Heart right ventricle (tissue), 16 donors: ENCODE data around the gene PTK7. TPM values are rescaled to one million over a fixed set of nuclear protein-coding genes. Genes with fewer than 3 reads are reported as not detected.

Experiments used
- ATAC-seq, 8 donors: fragments of 200-7000 bp; cut with Tn5 transposase; one replicate each; pipeline ENCODE4 v1.9.1; 2020; ENCODE audit warnings: mild to moderate bottlenecking in 8 of 8, moderate library complexity in 8 of 8, moderate number of reproducible peaks in 1 of 8
- DNase-seq, 2 donors: peaks; one replicate each; pipeline ENCODE4 v3.0.0-alpha.2; 2020
- H3K27ac ChIP-seq, 10 donors: fragments of 200-600 bp; sonication (generic) in 2 of 10; one replicate each; pipeline versions ENCODE4 v1.5.0 to v1.8.0; 2020 to 2022; ENCODE audit warnings: mild to moderate bottlenecking in 3 of 10
- H3K27me3 ChIP-seq, 7 donors: fragments of 200-600 bp; one replicate each; pipeline ENCODE4 v1.8.0; 2021 to 2022; ENCODE audit warnings: mild to moderate bottlenecking in 2 of 7
- H3K36me3 ChIP-seq, 9 donors: fragments of 200-600 bp; sonication (generic) in 1 of 9; one replicate each; pipeline versions ENCODE4 v1.5.0 to v1.8.0; 2020 to 2022; ENCODE audit warnings: mild to moderate bottlenecking in 2 of 9
- H3K4me1 ChIP-seq, 9 donors: fragments of 200-600 bp; sonication (generic) in 1 of 9; one replicate each; pipeline versions ENCODE4 v1.5.0 to v1.8.0; 2020 to 2022; ENCODE audit warnings: mild to moderate bottlenecking in 4 of 9
- H3K4me3 ChIP-seq, 10 donors: fragments of 200-600 bp; sonication (generic) in 2 of 10; one replicate each; pipeline versions ENCODE4 v1.5.0 to v1.8.0; 2020 to 2022; ENCODE audit warnings: mild to moderate bottlenecking in 7 of 10, moderate library complexity in 2 of 10
- H3K9me3 ChIP-seq, 11 donors: fragments of 200-600 bp in 10 of 11; sonication (generic) in 2 of 11; one replicate each; pipeline versions ENCODE4 v1.5.0 to v1.8.0; 2013 to 2022; ENCODE audit warnings: mild to moderate bottlenecking in 2 of 11, control low read depth in 1 of 11, moderate library complexity in 1 of 11
- CTCF ChIP-seq, 9 donors: fragments of 200-600 bp; sonication (generic) in 2 of 9; IDR thresholded peaks; one replicate each; pipeline versions ENCODE4 v1.5.0 to v1.8.0; 2021 to 2022; ENCODE audit warnings: antibody characterized with exemption in 9 of 9, mild to moderate bottlenecking in 5 of 9, moderate library complexity in 1 of 9
- WGBS, 2 donors: extraction: QIAGEN DNeasy Blood & Tissue Kit; methylation state at CpG; one replicate each; pipeline ENCODE4 v1.1.7; 2013; ENCODE audit warnings: inconsistent platforms in 1 of 2; 5-methylcytosine and 5-hydroxymethylcytosine counted together
- intact Hi-C, 10 donors: fragments of 100-400 bp; cut with DNase I; formaldehyde crosslinking; loops; one replicate each; pipeline versions ENCODE4 v1.11.1 to v1.14.2; 2022
- polyA plus RNA-seq, 2 donors: library from polyadenylated mRNA; stranded (reverse); fragments of 200-250 nt; gene quantifications; one replicate each; pipeline ENCODE4 v1.2.3, GENCODE V29; 2013
- total RNA-seq, 10 donors: library from RNA; stranded (reverse); fragmentation: NEBNext Ultra II Directional in 3 of 10; extraction: Animal tissue kit (Norgen Biotek cat#: 25700) in 3 of 10; gene quantifications; one replicate each; pipeline versions ENCODE4 v1.2.1 to v1.2.4, GENCODE V29; 2021 to 2023
- donor health status: Arrhythmogenic right ventricular cardiomyopathy.
- donor health status: ischemic (EF 13 %, LVEDD 7.1; RV severe dilation, severe dysfunction).
- donor health status: healthy with polysubstance abuse.
- donor health status: DM: no; HTN: yes; CAD: no.
- donor health status: DM: no; HTN: no; CAD: no.
- donor health status: ischemic (EF 25% LVEDD 6.9; RV normal size, moderate dysfunction).
- donor health status: ischemic (EF 25% LVEDD 5.7; RV mildly dilated, moderate dysfunction).
- donor health status: healthy.
- donor health status: DM: yes; HTN: yes; CAD: no.
- donor health status: Ischemic cardiomyopathy.
- donor health status: ischemic (EF 35%, LVEDD 5.7; RV mildly dilated, moderate dysfunction).
- donor health status: nonischemic (EF 11% LVEDD 7.7; RV severe dilation, severe dysfunction).
- donor health status: DM: yes; HTN: yes; CAD: no.
- donor health status: PGD.
- donor health status: ischemic (EF 29% LVEDD 5.4; RV normal size, mild dysfunction).
- donor health status: nonischemic (EF 23%, LVEDD 6.1; RV moderate dilation, normal function).

PTK7 gene
- total and polyA plus RNA-seq, 12 donors = 0.80 to 6.3 (median 2.2) TPM

DNA sequence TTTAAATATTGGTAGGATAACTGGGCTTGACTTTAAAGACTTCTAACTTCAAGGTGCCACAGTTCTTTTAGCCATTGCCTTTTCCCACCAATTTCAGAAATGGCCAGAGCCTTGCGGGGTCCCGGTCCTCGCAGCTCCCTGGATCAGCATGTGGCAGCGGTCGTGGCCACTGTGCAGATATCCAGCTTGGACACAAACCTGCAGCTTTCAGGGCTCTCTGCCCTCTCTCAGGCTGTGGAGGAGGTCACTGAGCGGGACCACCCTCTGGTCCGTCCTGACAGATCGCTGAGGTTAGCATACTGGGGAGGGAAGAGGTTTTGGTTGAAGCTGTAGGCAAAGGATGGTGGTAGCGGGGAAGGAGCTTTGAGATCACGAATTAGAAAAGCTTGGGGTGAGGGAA, 112.3 kb downstream of the PTK7 start:
- TF ChIP-seq CTCF (IDR thresholded peaks at IDR 0.05) = no peak
- intact Hi-C loops = loop anchor here in 1 of 10 donors (10.0 kb wide), 1 partner anchor 316 kb away; no protein-coding TSS in a partner anchor
- WGBS, 2 donors = 93 to 95% methylated on average over 10 of the region's 10 CpGs

DNA sequence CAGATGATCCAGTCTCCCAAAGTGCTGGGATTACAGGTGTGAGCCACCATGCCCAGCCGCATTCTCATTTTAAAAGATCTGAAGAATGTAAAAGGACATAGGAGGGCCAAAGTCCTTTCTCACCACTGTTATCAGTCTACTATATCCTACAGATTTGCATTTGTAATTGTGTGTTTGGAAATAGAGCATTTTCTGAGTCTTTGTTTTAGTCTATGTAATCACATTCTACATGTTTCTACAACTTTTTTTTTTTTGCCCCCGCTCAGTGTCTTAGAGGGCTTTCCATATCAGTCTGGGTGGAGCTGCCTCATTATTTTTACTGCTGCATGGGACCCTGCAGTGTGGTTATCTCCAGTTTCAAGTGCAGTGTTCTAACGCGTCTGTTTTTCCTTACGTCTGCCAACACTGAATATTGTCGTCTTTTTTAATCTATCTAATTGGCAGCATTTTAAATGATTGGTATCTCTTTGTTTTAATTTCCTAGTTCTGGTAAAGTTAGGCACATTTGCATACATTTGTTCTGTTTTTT, 113.7 kb downstream of the PTK7 start:
- no peak for DNase-seq
- Histone ChIP-seq H3K27me3 (no peaks in the 10 kb centered on the region), H3K4me1 (peaks cover 0 to 13% (median 2%) of the 10 kb centered on the region in 9 donors), H3K9me3 (no peaks in the 10 kb centered on the region), H3K4me3 (no peak overlapping the region), H3K27ac (no peak overlapping the region), H3K36me3 (peaks cover 0 to 96% (median 40%) of the 10 kb centered on the region in 9 donors)
- intact Hi-C loops = loop anchor here in 1 of 10 donors (10.0 kb wide), 1 partner anchor 315 kb away; no protein-coding TSS in a partner anchor
- no peak for TF ChIP-seq CTCF (IDR thresholded peaks at IDR 0.05)
- peak in 1 of 8 donors; percentile 52 for ATAC-seq
- 46 to 57% methylated on average over 6 of the region's 6 CpGs for WGBS, 2 donors

More for the DNA sequence above, 112.3 kb downstream of the PTK7 start:
- ATAC-seq (no peak), DNase-seq (no peak)
- H3K9me3 ChIP-seq = no peaks in the 10 kb centered on the region
- H3K4me3 ChIP-seq = no peak overlapping the region
- no peaks in the 10 kb centered on the region for H3K27me3 ChIP-seq
- H3K4me1 ChIP-seq = peaks cover 0 to 22% (median 8%) of the 10 kb centered on the region in 9 donors
- peaks cover 0 to 93% (median 28%) of the 10 kb centered on the region in 9 donors for H3K36me3 ChIP-seq
- H3K27ac ChIP-seq = no peak overlapping the region

DNA sequence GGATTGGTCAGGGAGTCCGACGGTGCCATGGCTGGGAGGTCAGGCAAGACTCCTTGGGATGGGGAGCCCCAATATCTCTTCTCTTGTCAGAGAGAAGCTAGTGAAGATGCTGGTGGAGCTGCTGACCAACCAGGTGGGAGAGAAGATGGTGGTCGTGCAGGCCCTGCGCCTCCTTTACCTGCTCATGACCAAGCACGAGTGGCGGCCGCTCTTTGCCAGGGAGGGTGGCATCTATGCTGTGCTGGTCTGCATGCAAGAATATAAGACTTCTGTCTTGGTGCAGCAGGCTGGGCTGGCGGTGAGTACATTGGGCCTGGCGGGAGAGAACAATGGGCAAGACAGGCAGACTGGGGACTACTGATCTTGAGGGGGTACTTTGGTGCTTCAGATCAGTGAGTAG, 116.8 kb downstream of the PTK7 start:
- no peaks in the 10 kb centered on the region for H3K27me3 ChIP-seq
- WGBS, 2 donors = 96 to 98% methylated on average over 9 of the region's 9 CpGs
- H3K4me1 ChIP-seq = peaks cover 0 to 13% (median 2%) of the 10 kb centered on the region in 9 donors
- no peak overlapping the region for H3K4me3 ChIP-seq
- H3K36me3 ChIP-seq = peaks cover 0 to 96% (median 52%) of the 10 kb centered on the region in 9 donors
- intact Hi-C loops = no loop called here
- no peak for ATAC-seq
- no peak overlapping the region for H3K27ac ChIP-seq
- H3K9me3 ChIP-seq = no peaks in the 10 kb centered on the region
- no peak for DNase-seq
- no peak for TF ChIP-seq CTCF (IDR thresholded peaks at IDR 0.05)

DNA sequence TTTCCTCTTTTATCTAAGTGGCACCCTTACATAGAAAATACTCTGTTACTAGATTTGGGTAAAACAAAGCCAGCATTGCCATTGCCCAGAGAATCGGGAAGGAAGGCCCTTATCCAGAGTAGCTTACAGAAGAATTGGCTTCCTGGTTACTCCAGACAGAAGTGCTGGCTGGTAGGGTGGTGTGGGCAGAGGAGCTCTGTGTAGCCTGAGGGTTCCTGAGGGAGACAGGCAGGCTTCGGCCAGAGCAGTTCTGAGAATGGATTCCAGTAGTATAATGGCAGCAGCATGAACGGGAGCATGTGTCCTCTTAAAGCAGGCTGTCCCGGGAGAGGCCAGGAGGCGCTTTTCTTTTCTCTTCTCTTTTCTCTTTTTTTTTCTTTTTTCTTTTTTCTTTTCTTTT, 117.8 kb downstream of the PTK7 start:
- Histone ChIP-seq H3K27me3 (no peaks in the 10 kb centered on the region), H3K9me3 (no peaks in the 10 kb centered on the region), H3K4me3 (no peak overlapping the region), H3K27ac (no peak overlapping the region), H3K36me3 (peaks cover 0 to 96% (median 45%) of the 10 kb centered on the region in 9 donors), H3K4me1 (peaks cover 0 to 13% (median 2%) of the 10 kb centered on the region in 9 donors)
- DNase-seq (no peak), ATAC-seq (no peak)
- TF ChIP-seq CTCF (IDR thresholded peaks at IDR 0.05) = no peak
- intact Hi-C loops = no loop called here
- 91 to 96% methylated on average over 5 of the region's 5 CpGs for WGBS, 2 donors
